Stimulated activated CD8-positive, alpha-beta memory T cell treated with anti-CD3 and anti-CD28 coated beads, Interleukin-12 subunit alpha, Interleukin-12 subunit beta, amount 100 ng/mL, for 24 hours (primary cell): ENCODE measurements around the gene ALDH3A2.

Source experiments
- DNase-seq: peaks from one replicate; pipeline ENCODE4 v3.0.0-alpha.2; 2020; ENCODE audit errors: extremely low read depth

ALDH3A2 gene

GRCh38 chr17:19714542-19715411 lies 66.2 kb downstream of the ALDH3A2 start:
- no peak for DNase-seq

GRCh38 chr17:19716108-19717030 lies 67.8 kb downstream of the ALDH3A2 start, which contains the start of gene SLC47A2:
SLC47A2 (minus strand) TSS chr17:19716584; CDS start chr17:19716555, 29 bp downstream.
- no peak for DNase-seq

GRCh38 chr17:19717031-19717360 lies 68.4 kb downstream of the ALDH3A2 start:
- DNase-seq, result no peak

GRCh38 chr17:19717411-19717908 lies 68.9 kb downstream of the ALDH3A2 start:
- no peak for DNase-seq

DNA sequence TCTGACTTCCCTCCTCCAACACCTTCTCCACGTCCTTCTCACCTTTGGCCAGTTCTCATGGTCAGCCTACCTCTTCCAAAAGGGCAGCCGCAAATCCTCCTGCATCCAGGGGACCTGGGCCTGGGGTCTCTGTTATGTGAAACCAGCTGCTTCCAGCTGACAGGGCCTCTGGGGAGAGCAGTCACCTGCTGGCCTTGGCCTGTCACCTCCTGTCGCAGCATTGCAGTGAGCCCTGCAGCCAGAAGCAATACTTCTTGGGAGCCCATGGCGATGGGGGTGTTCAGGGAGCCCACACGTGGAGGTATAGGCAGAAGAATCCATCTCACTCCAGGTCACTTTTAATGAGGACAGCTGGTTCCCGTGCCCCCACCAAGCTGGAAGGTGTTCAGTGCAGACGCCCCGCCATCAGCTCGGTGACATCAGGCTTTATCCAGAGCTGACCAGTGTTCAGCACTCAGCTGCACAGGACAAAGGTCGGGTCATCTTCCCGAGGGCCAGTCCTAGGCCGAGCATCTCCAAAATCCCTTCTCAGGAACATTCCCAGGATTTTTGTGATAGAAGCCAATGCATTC lies 69.6 kb downstream of the ALDH3A2 start:
- DNase-seq, result no peak

- DNase-seq, result no peak
Measured at GRCh38 chr17:19718613-19719354, 70.2 kb downstream of the ALDH3A2 start.

GRCh38 chr17:19719355-19720209 lies 71.0 kb downstream of the ALDH3A2 start:
- DNase-seq, result no peak

- no peak for DNase-seq
Measured at GRCh38 chr17:19720210-19720475, 71.6 kb downstream of the ALDH3A2 start.

DNA sequence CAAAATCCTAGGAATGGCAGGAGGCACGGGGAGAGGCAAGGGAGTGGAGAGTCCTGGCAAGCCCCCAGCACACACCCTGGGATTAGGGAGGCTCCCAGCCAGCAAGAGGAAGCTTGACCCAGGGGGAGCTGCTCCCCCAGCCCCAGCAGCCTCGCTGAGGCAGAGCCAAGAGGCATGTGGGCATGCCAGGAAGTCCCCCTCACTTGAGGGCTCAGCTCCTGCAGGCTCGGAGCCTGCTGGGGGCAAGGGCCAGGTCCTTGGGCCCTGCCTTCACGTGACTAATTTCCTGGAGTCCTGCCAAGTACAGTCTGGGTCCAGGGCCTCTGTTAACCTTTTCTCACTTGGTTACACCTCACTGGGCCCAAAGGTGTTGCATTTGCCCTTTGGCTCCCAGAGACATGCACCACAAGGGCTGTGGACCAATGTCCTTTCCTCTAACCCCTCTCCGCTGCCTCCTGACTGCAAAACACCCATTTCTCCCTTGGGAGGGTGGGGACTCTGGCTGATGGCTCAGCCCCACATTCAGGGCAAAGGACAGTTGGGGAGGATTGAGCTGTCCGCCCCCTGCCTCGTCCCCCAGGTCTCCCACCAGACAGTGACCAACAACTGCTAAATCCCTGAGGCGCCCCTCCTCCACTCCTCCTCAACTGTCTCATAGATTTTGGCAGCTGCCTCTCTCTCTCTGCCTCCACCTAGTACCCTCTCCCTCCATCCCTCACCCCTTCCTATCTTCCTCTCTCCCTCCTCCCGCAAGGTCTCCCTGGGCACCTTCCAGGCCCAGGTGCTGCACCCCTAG lies 72.3 kb downstream of the ALDH3A2 start:
- DNase-seq, result no peak

DNA sequence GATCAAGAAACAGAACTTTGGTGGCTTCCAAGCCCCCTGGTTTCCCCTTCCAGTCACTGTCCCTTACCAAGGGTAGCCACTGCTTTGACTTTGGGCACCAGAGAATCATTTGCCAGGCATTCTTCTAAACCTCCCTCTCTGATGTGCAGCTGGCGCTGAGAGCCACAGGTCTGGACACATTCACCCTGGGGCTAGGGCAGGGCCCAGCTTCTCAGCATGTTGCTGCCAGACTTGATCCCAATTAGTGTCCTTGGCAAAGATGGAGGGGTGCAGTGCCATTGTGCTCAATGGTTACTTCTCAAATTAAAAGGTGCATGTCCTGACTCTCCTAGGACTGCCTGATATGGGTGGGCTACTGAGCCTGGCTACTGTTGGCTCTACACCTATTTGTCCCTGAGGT lies 75.4 kb downstream of the ALDH3A2 start:
- DNase-seq, result no peak

- no peak for DNase-seq
Measured at GRCh38 chr17:19724501-19725420, 76.2 kb downstream of the ALDH3A2 start.

DNA sequence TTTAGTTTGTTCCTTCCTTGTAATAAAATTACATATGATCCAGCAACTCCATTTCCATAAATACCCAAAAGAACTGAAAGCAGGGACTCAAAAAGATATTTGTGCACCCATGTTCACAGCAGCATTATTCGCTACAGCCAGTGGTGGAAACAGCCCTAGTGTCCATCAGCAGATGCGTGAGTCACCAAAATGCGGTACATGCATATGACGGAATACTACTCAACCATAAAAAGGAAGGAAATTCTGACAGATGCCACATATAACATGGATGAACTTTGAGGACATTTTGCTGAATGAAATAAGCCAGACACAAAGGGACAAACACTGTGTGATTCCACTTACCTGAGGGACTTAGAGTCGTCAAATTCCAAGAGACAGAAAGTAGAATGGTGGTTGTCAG lies 76.9 kb downstream of the ALDH3A2 start:
- no peak for DNase-seq

DNA sequence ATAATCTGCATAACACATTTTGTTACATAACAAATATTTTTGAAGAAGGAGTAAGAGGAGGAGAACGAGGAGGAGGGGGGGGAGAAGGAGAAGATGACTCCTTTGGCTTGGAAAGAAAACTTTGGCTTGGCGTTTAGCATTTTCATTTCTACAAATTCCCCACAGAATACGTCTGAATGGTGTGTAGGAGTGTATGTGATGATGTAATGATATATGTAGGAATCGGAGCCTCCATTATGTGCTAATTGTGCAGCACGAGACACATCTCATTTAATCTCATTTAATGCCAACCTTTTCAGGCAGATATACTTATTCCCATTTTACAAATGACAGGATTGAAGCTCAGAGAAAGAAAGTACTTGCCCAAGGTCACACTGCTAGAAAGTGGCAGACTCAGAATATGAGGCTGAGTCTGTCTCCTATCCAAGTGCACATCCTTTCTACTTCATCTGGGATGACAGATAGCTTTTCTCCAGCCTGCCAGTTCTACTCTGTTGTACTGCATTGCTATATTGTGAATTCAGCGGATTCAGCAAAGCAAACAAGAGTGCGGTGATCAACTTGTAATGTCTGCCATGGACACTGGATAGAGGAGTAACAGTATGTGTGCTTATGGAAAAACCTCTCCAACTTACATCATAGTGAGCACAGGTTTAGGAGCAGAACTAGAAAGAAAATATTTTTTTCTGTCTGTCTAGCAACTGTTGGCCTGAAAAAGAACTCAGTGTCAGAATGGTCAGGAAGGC lies 78.3 kb downstream of the ALDH3A2 start:
- no peak for DNase-seq
